UCSD-AML1 (cell line): Measurements from ENCODE around the gene PRDM8.

Experiments used
- DNase-seq: peaks from one replicate; lab custom pipeline; 2025; ENCODE audit not compliant: unreplicated experiment; lab: John Stamatoyannopoulos, UW

PRDM8 gene

DNA sequence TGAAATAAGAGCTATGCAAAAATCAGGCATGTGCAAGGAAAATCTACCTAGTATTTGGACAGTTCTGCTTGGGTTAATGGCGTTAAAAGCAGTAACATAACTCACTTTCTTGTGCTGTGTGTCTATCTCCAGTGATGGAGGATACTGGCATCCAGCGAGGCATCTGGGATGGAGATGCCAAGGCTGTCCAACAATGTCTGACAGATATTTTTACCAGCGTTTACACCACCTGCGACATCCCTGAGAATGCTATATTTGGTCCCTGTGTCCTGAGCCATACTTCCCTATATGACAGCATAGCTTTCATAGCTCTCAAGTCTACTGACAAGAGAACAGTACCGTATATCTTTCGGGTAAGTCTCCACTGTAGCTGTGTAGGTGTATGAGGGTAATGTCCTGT is 2.6 kb downstream of the PRDM8 start:
- DNase-seq, result no peak

- DNase-seq, result no peak
These were observed 4.2 kb downstream of the PRDM8 start for GRCh38 chr4:80201252-80202151.

DNA sequence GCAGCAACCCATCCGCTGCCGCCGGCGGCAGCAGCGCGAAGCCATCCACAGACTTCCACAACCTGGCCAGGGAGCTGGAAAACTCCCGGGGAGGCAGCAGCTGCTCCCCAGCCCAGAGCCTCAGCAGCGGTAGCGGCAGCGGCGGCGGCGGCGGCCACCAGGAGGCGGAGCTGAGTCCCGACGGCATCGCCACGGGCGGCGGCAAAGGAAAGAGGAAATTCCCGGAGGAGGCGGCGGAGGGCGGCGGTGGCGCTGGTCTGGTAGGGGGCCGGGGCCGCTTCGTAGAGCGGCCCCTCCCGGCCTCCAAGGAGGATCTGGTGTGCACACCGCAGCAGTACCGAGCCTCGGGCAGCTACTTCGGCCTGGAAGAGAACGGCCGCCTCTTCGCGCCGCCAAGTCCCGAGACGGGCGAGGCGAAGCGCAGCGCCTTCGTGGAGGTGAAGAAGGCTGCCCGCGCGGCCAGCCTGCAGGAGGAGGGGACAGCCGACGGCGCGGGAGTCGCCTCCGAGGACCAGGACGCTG is 4.9 kb downstream of the PRDM8 start:
- no peak for DNase-seq

DNA sequence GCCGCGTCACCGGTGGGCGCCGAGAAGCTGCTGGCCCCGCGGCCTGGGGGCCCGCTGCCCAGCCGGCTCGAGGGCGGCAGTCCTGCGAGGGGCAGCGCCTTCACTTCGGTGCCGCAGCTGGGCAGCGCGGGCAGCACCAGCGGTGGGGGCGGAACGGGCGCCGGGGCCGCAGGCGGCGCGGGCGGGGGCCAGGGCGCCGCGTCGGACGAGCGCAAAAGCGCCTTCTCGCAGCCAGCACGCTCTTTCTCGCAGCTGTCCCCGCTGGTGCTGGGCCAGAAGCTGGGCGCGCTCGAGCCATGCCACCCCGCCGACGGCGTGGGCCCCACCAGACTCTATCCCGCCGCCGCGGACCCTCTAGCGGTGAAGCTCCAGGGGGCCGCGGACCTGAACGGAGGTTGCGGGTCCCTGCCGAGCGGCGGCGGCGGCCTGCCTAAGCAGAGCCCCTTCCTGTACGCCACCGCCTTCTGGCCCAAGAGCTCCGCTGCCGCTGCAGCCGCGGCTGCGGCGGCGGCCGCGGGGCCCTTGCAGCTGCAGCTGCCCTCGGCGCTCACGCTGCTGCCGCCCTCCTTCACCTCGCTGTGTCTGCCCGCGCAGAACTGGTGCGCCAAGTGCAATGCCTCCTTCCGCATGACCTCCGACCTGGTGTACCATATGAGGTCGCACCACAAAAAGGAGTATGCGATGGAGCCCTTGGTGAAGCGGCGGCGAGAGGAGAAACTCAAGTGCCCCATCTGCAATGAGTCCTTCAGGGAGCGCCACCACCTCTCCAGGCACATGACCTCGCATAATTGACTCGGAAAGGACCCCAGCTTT is 5.6 kb downstream of the PRDM8 start:
- DNase-seq, result no peak

DNA sequence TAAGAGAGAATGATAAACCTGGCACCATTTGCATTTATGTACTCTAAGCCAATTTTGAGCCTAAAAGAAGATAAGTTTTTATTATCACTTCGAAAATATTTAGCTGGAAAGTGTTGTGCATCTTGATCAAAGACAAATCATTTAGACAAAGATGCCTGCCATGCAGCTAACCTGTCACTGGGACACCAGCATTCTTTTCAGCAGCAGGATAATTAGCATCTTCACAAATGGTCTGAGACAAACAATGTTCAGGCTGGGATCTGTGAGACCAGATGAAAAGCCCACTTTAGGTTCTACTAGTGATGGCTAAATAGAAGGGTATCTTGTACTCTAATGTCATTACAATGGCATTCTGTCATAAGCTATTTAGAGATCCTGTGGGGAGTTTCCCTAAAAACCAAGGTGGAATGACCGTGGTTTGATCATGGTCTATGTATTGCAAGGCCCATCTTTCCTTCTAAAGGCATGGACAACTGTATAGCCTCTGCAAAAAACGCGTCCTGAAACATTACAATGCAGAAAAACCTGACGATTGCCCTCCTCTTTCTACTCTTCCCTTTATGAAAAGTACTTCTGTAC is 7.2 kb downstream of the PRDM8 start:
- DNase-seq, result no peak

GRCh38 chr4:80206111-80206510 is 8.8 kb downstream of the PRDM8 start:
- DNase-seq, result no peak

DNA sequence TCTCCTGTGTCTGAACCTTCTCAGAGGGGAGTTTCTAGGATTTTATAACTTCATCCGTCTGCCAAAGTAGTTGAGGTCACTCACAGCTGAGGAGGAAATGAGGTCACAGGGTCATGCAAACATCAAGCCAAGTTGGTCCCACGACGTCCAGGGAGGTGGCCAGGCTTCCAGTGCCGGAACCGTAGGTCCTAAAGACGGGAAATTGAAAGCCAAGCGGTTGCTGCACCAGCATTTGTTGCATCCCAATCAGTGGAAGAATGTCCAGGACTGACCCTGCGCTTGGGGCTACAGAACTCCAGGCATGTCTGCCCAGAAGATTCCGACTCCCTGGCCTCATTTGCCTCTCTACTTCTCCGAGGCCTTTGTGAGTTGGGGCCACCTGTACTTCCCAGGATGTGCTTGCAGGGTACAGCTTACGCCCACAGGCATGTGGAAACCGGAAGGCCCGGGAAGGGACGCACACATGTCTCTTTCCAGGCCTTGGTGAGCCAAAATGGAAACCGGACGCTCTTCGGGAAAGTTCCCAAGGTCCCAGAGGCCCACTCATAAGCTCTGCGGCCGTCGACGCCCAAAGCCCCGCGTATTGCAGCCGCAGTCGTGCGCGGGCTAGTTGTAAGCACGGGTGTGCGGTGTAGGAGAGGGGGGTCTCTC is 9.3 kb downstream of the PRDM8 start:
- no peak for DNase-seq

- DNase-seq, result no peak
These were observed 9.9 kb downstream of the PRDM8 start for GRCh38 chr4:80207172-80207583.

GRCh38 chr4:80207664-80208063 is 10.4 kb downstream of the PRDM8 start:
- no peak for DNase-seq

DNA sequence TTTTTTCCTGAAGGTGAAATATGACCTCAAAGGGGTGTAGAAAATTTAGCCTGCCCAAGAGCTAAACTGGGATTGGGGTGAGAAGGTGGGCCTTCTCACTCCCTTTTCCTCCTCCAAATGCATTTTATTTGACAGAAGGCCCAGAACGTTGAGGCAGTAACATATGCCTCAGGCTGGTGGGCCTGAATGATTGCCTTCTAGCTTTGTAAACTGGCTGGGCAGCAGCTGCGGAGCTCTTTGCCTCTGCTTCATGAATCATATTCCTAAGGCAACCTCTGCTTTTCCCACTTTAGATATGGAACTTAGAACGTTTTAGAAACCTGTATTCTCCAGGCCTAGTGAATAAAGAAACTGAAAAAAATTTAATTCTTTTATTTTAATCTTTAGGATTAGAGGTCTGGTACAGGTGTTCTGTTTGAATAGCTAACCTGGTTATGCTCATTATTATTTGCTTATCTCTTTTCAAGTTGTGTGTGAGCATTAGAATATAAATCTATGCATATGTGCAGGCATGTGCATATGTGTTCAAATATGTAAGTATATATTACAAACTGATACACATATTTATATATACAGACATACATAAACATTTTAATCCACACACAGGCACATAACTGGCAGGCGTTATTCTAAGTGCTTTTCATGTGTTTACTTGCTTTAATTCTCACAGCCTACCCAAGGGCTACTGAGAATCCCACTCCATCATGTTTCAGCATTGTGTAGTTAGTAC is 11.5 kb downstream of the PRDM8 start:
- no peak for DNase-seq

- no peak for DNase-seq
These were observed 12.0 kb downstream of the PRDM8 start for GRCh38 chr4:80209340-80209701.

GRCh38 chr4:80210549-80210948 is 13.2 kb downstream of the PRDM8 start:
- no peak for DNase-seq

DNA sequence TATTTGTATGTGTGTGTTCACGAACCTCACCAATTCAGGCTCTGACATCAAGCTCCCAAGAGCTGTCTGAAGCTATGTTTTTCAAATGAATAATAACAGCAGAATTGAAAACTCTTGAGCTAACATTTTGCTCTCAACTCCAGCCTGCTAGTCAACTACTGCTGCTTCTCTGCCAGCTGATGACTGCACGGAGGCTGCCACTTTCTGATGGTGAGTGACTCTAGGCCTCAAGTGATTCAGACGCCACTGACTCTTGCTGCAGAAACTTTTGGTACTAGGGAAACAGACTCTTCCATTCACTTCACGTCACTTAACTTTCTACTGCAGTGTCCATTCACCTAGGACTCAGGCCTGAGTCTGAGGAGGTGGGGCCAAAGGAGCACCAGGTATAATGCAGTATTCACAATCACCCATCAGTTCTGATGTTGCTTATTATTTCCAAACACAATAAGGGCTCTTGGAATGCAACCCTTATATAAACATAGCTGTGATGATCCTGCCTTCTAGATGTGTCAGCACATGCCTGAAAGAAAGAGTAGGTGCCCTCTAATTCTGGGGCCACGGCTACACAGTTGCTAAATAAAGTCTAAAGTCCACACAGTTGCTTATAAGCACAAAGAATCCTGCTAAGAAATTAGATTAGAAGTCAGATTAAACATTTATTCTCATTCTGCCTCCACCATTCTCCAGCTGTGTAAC is 16.0 kb downstream of the PRDM8 start:
- DNase-seq, result no peak

DNA sequence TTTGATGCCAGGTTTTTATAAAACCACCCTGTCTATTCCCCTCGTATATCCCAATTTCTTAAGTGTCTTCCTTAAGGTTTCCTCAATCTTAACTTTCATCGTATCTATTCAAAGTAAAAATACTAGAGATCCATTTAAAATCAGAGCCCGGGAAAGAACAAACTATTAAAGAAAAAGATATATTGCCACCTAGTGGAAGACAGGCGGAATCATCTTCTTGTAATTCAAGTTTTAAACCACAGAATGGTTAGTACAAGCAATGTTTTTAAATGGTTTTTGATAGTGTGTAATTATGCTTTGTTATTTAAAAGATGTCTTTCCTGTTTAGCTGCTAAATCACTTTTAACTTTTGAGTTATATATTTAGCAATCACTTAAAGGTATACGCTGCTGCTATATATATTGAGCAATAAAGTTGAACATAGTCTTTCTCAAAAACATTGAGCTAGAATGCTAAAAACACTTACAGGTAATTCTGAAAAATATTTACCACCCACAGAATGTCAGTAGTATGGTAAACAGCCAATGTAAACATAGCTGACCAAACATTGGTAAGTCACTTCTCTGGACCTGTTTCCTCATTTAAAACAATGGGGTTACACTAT is 18.2 kb downstream of the PRDM8 start:
- DNase-seq, result no peak

GRCh38 chr4:80216100-80216761 is 18.9 kb downstream of the PRDM8 start:
- no peak for DNase-seq

DNA sequence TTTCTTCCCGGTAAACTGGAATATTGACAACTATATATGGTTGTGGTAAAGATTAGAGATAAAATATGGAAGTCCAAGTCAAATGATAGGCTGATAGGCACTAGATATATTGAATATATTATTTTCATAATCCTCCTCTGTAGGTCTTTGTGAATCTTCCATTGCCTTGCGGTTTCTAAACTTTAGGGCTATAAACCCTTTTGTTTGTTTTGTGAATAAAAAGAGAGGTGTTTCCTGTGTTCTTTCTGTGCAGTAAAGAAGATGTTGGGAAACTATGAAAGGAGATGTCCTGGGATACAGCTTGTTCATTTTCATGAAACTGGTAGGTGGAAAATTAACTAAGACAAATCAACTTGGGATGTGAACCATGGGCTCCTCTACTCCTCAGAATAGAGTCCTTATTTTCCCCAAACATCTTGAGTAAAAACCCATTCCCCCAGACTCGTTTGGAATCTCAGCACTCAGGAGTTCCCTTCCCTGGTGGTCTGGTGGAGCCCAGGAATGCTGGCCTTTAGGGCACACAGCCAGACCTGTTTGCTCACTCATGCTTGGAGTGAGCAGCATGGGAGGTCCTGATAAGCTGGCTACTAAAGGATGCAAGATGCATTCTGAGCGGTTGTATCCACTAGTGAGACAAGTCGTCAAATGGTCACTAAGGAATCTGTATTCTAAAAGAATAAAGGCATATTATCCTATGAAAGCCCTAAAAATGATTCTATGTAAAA is 22.2 kb downstream of the PRDM8 start:
- DNase-seq, result no peak

GRCh38 chr4:80220711-80221110 is 23.4 kb downstream of the PRDM8 start:
- no peak for DNase-seq

DNA sequence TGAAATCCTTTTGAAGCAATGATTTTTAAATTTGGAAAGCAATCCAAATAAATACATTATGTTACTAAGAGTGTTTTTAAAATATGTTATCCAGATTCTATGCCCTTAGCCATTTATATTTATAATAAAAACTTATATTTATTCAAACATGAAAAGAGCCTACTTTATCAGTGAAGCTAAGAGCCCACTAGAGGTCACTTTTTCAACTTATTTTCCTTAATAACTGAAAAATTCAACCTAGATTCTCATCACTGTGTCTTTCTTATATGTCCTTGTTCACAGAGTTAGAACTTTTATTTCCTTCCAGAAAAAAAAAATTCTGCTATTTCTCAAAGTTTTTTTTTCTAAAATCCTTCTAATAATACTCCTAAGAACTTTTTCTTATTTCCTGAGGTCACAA is 23.9 kb downstream of the PRDM8 start:
- no peak for DNase-seq
